ENCODE data around the gene PRPF40B. TPM values are rescaled to one million over a fixed set of nuclear protein-coding genes. Genes with fewer than 3 reads are reported as not detected.

The PRPF40B gene
- total and polyA plus RNA-seq, 9 of the 15 experiments (the other 6 are each of a cell fraction or from before 2014, with no cell fraction given) = 0.55 to 10.6 (median 4.8) TPM

DNA sequence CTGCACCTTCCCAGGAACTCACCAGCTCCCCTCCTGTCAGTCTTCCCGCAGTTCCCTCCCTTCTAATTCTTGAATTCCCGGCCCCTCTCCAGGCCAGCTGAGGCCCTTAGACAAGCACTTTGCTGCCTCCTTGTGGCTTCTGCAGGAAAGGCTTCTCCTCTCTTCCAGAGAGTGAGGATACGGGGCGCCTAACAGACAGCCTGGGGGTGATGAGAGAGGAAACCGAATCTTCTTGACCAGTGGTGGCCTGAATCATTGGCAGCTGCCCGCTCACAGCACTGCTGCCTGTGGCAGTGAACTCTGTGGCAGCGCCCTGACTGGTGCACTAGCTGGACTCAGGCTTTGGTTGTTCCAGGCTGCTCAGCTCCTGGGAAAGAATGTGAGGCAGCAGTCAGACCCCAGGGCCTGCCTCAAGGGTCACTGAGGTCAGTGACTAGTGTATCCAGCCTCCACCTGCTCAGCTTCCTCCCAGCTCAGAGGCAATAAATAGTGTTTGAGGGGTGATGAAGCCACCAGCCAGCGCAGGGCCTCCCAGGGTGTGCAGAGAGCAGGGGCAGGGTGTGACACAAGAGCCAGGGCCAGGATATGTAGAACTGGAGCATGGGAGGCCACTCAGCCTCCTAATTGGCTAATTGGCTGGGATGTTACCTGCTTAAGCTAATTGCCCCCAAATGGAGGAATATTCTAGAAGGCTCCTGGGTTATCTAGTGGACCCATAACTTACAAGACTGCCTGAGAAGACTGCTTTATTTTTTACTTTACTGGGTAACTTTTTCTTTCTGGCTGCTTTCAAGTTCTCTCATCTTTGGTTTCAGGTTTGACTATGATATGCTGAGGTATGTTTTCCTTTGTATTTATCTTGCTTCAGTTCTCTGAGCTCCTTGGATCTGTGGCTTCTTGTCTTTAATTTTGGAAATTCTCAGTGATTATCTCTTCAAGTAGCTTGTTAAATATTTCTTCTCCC, 42.5 kb upstream of the PRPF40B start:
- intact Hi-C loops (cut with micrococcal nuclease) (loop anchor here (1.0 kb wide), 2 partner anchors 67 to 223 kb away; no protein-coding TSS in a partner anchor), in situ Hi-C loops (cut with MboI) (no loop called here)
- ATAC-seq (peak; percentile 98), FAIRE-seq (peak; percentile 91), DNase-seq (ENCODE audit: extremely low read depth in 1 of 4, low spot score in 3 of 4) (peak; percentile 71 to 82 (median 74))
- ChIA-PET CTCF (ENCODE audit: low intra/inter-chr PET ratio) (interaction anchor here (0.7 to 2.9 kb wide), 7 partner anchors 11 to 290 kb away, joined by 3 to 46 read pairs (median 6); no protein-coding TSS in a partner anchor), POLR2A (interaction anchor here (0.5 to 1.1 kb wide), 7 partner anchors 18 to 523 kb away, joined by 3 to 6 read pairs (median 3); no protein-coding TSS in a partner anchor)
- Histone ChIP-seq H3K27ac (ENCODE audit: extremely low read depth, low read depth, low read length) (no peak overlapping the region), H4K20me1 (replicated peaks; ENCODE audit: control insufficient read depth, insufficient read depth, low read length) (peaks cover 16% of the 10 kb centered on the region; the same call in 1 of the 2 replicates), H3K36me3 (ENCODE audit: control insufficient read depth, insufficient read depth, low read length) (peaks cover 35% of the 10 kb centered on the region; the same call in 2 of the 3 replicates), H3K79me2 (ENCODE audit: control insufficient read depth, insufficient read depth, low read length) (peaks cover 4% of the 10 kb centered on the region; the same call in 2 of the 3 replicates), H3K9me1 (ENCODE audit: control insufficient read depth, insufficient read depth, low read length) (peaks cover 6% of the 10 kb centered on the region), H2AFZ (ENCODE audit: low read depth, low read length) (no peak overlapping the region), H3K9ac (ENCODE audit: insufficient read depth in 1 of 2, low read depth in 2 of 2, low read length in 2 of 2) (peak overlapping the region in 1 of 2 experiments; percentile 77; a peak in 1 of 4 replicates), H3K27me3 (ENCODE audit: control insufficient read depth in 2 of 2, insufficient read depth in 2 of 2, low read length in 2 of 2) (no peaks in the 10 kb centered on the region), H3K9me3 (replicated peaks; ENCODE audit: control insufficient read depth, insufficient read depth, low read depth, low read length) (no peaks in the 10 kb centered on the region), H3K4me2 (ENCODE audit: insufficient read depth, low read length) (no peak overlapping the region), H3K4me3 (no peak overlapping the region), H3K4me1 (replicated peaks in 1 of 2; ENCODE audit: control insufficient read depth in 2 of 2, insufficient read depth in 2 of 2, low read length in 2 of 2) (peaks cover 5 to 20% of the 10 kb centered on the region in 2 experiments; a peak in 4 of 5 replicates)
- WGBS (ENCODE audit: insufficient coverage, low coverage, missing lambda C conversion rate) = 28% methylated on average over 8 of the region's 8 CpGs
- no TSS peak for BruUV-seq (replicated peaks)
- TF ChIP-seq TEAD1 (CRISPR knock-in tag; IDR thresholded peaks at IDR 0.05) (0 out of 4 replicates have a peak, but pooled peaks of 1 of the 2 experiments have one; percentile 20), ZBTB7A (IDR thresholded peaks at IDR 0.05; ENCODE audit: borderline replicate concordance, control insufficient read depth, low read depth, low read length) (0 out of 2 replicates have a peak, but pooled peaks have one; percentile 20), HNRNPUL1 (IDR thresholded peaks at IDR 0.05; ENCODE audit: low read length) (no peak), GABPB1 (CRISPR knock-in tag; IDR thresholded peaks at IDR 0.05) (0 out of 2 replicates have a peak, but pooled peaks have one; percentile 25), ELF4 (CRISPR knock-in tag; IDR thresholded peaks at IDR 0.05) (no peak), STAG1 (CRISPR knock-in tag; IDR thresholded peaks at IDR 0.05; ENCODE audit: borderline replicate concordance) (peak; percentile 59; the same call in 1 of the 2 replicates), CBFB (CRISPR knock-in tag; IDR thresholded peaks at IDR 0.05) (0 out of 2 replicates have a peak, but pooled peaks have one; percentile 60), SPI1 (IDR thresholded peaks at IDR 0.05; ENCODE audit: borderline replicate concordance, low read depth, low read length) (0 out of 2 replicates have a peak, but pooled peaks have one; percentile 3)
- TF ChIP-seq, protein P1, sequence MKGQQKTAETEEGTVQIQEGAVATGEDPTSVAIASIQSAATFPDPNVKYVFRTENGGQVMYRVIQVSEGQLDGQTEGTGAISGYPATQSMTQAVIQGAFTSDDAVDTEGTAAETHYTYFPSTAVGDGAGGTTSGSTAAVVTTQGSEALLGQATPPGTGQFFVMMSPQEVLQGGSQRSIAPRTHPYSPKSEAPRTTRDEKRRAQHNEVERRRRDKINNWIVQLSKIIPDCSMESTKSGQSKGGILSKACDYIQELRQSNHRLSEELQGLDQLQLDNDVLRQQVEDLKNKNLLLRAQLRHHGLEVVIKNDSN (CRISPR knock-in tag; IDR thresholded peaks at IDR 0.05) = 0 out of 2 replicates have a peak, but pooled peaks have one; percentile 25
- TF ChIP-seq, protein P2, sequence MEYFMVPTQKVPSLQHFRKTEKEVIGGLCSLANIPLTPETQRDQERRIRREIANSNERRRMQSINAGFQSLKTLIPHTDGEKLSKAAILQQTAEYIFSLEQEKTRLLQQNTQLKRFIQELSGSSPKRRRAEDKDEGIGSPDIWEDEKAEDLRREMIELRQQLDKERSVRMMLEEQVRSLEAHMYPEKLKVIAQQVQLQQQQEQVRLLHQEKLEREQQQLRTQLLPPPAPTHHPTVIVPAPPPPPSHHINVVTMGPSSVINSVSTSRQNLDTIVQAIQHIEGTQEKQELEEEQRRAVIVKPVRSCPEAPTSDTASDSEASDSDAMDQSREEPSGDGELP (CRISPR knock-in tag; IDR thresholded peaks at IDR 0.05; ENCODE audit: borderline replicate concordance) = peak; percentile 91
- TF ChIP-seq, protein P3, sequence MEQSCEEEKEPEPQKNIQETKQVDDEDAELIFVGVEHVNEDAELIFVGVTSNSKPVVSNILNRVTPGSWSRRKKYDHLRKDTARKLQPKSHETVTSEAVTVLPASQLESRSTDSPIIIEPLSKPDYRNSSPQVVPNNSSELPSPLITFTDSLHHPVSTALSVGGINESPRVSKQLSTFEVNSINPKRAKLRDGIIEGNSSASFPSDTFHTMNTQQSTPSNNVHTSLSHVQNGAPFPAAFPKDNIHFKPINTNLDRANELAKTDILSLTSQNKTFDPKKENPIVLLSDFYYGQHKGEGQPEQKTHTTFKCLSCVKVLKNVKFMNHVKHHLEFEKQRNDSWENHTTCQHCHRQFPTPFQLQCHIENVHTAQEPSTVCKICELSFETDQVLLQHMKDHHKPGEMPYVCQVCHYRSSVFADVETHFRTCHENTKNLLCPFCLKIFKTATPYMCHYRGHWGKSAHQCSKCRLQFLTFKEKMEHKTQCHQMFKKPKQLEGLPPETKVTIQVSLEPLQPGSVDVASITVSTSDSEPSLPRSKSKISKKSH (CRISPR knock-in tag; IDR thresholded peaks at IDR 0.05) = no peak
- TF ChIP-seq, protein P4, sequence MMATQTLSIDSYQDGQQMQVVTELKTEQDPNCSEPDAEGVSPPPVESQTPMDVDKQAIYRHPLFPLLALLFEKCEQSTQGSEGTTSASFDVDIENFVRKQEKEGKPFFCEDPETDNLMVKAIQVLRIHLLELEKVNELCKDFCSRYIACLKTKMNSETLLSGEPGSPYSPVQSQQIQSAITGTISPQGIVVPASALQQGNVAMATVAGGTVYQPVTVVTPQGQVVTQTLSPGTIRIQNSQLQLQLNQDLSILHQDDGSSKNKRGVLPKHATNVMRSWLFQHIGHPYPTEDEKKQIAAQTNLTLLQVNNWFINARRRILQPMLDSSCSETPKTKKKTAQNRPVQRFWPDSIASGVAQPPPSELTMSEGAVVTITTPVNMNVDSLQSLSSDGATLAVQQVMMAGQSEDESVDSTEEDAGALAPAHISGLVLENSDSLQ (IDR thresholded peaks at IDR 0.05) = peak; percentile 82

Measured in K562 (cell line).